NCI-H226 (cell line): ENCODE data around the gene RNASET2.

Experiments
- DNase-seq: peaks from one replicate; pipeline ENCODE4 v3.0.0-alpha.2; 2015

RNASET2 gene

DNA sequence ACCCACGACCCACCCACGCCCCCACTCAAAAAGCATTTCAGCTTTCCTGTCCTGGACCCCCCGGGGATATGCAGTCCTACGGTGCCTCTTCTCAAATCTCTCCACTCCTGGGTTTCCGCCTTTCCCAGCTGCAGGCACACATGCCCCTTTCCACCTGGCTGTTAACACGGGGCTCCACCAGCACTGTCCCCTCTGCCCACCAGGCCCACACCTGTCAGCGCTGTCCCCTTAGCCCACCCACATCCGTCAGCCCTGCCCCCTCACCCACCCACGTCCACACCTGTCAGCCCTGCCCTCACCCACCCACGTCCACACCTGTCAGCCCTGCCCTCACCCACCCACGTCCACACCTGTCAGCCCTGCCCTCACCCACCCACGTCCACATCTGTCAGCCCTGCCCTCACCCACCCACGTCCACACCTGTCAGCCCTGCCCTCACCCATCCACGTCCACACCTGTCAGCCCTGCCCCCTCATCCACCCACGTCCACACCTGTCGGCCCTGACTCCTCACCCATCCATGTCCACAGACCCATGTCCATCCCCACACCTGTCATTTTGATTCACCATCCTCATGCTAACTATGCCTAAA lies 11.6 kb downstream of the RNASET2 start:
- DNase-seq = no peak

DNA sequence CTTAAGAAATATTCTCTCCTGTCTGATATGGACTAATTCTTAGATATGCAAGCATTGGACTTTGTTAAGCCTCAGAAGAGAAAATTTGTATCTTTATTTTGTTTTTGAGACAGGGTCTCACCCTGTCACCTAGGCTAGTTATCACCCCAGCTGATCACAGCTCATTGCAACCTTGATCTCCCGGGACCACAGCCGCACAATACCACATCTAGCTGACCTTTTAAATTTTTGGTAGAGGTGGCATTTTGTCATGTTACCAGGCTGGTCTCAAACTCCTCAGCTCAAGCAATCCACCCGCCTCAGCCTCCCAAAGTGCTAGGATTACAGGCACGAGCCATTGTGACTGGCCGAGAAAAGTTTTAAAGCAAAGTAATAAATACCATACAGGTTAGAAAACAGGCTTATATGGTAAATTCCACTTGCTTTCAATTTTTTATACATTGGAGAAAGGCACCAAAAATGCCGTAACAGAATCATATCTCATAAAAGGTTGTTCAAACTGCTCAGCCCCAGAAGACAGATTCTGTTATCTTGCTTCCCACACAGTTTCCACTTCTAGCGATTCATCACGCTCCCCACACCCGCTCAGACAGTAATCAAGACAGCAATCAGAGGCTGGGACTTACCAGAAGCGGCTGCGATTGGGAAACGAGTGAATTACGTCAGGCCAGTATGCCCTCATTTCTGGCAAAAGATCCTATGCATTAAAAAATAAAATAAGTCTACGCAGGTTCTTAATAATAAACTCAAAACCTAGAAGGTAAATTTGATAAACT lies 13.8 kb downstream of the RNASET2 start:
- DNase-seq = peak; percentile 39

DNA sequence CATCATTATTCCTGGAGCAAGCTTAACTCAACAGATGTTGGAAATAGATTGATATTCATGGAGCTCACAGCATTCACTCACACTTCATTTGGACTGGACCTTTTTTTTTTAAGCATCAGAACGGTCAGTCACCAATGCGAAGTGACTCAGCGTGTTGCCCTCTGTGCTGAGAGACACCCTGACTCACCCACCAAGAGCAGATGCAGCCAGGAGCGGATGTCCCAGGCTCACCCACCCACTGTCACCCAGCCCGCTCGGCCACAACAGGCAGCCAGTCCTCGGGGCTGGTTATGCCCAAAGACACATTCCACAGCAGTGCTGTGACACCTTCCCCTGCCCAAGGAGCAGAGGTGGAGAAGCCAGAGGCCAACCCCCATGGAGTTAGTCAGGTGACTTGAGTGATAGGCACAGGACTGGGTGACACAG lies 15.7 kb downstream of the RNASET2 start:
- DNase-seq = no peak

DNA sequence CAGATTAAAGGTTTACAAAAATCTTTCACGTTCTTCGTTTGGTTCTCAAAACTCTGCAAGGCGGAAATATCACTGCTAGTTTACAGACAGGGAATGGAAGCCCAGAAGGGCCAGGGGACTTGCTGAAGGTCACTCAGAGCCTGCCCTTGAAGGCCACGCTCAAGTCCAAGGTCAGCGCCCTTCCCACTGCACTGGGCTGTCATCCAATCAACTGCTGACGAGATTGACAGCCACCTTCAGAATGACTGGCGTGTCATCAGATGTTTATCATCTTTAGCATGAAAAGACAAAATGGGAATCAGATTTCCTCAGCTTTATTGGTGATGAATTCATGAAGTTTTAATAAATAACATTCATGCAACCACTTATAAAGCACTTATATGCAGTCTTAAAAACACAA lies 16.5 kb downstream of the RNASET2 start:
- DNase-seq = no peak

DNA sequence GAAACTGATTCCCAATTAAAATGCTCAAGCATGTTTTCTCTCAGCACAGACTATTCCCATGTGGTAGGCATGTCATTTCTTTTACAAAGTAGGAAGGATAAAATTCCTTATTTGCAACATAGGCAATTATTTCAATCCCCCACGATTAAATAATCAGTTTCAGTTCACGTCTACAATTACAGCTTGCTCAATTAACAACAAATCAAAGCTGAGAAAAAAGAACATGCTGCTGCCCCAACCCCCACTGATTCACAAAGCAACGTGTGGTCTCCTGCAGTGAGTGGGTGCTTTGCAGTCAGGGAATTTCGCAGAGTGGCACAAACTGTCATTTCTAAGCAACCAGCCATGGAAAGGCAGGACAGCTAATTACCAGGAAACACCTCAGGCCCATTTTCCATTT lies 17.0 kb downstream of the RNASET2 start:
- no peak for DNase-seq

DNA sequence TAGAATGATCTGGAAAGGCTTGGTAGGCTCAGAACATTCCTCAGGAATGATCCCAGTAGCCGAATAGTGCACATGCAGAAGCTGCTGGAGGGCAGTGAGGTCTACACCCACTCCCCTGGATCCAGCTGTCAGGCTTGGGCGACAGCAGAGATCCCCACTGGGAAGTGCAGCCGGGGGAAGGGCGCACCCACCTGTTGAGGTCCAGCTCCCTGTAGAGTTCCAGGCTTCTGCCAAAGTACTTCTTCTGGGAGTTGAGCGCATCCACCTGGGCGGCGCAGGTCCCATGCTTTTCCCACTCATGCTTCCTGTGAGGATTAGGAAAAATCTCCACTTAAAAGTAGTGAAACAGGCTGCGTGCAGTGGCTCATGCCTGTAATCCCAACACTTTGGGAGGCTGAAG lies 17.6 kb downstream of the RNASET2 start:
- DNase-seq = no peak

DNA sequence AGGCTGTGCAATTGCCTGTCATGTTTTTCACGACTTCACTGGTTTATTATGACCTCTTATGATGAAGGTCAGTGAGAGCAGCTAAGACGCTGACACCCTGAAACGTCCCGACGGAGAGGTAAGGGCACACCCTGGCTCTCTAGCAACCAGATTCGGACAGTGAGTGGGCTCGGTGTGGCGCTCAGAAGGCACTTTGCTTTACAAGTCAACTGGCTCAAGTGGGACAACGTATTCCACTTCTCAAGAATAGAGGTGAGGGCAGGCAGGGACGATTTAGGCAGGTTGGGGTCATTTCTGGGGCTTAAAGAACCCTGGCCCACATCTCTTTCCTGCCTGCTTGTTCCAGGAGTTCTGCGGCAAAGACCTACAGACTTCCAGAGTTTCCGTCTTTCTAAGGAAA lies 18.2 kb downstream of the RNASET2 start:
- DNase-seq = no peak

DNA sequence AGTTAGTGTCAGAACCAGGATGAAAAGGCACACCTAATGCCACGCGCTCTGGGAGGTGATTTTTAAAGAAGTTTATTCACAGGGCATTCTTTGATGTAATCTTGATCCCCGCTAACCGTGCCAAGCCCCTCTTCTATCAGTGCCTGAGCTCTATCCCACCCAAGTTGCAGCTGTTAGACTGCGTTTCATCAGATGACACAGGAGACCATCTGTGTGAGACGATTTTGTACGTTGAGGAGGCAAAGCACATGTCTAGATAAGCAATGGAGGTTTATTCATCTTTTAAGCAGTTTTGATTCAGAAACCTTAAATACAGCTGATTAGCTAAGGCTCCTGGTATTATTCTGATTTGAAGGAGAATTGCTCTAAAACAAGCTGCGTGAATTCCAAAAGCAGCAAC lies 18.6 kb downstream of the RNASET2 start:
- no peak for DNase-seq

DNA sequence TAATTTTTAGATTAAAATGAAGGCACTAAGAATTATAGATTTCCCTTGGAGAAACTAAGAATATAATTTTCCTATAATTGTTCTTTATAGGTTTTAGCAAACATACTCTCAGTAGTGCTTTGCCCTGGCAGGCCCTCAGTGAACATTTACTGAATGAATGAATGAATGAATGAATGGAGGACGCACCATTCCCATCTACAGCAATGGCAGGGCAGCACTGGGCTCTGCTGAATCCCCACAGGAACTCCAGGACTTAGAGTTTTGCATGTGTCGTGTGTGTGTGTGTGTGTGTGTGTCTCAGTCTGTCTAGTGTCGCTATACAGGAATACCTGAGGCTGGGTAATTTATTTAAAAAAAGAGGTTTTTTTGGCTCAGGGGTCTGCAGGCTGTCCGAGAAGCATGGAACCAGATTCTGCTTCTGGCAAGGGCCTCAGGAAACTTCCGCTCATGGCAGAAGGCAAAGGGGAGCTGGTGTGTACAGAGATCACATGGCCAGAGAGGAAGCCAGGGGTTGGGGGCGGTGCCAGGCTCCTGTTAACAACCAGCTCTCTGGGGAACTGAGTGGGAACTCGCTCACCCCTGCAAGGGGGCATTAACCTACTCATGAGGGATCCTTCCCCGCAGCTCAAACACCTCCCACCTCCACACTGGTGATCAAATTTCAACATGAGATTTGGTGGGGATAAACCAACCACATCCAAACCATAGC lies 20.1 kb downstream of the RNASET2 start:
- DNase-seq = no peak

DNA sequence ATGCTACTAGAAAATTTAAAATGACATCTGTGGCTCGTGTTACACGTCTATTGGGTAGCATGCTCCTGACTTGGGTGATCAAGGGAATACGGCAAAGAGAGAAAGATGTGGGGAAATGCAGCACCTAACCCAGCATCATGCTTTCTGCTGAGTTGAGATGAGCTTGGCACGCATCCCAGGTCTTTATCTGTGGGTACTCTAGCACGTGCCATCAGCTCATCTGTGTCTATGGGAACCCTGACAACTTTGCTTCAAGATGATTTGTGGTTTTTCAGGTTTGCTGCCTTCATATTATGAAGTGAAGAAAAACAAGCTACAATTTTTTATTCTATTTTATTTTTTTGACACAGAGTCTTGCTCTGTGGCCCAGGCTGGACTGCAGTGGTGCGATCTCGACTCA lies 21.0 kb downstream of the RNASET2 start:
- DNase-seq = peak; percentile 7

DNA sequence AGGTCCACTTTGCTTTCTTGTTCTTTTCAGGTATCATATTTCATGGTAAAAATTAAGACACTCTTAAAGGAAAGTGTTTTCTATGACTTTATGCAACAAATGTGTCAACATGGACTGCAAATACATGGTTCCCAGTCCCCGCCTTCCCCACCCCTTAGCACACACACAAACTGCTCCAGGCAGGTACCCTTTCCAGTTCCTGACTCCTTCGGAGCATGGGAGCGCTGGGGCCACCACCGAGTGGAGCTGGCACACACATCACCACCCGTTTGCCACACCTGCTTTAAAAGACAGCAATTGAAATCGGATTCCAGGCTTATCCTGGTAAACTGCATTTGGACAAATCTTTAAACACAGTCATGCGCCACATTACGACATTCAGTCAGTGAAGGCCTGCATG lies 22.2 kb downstream of the RNASET2 start:
- no peak for DNase-seq

DNA sequence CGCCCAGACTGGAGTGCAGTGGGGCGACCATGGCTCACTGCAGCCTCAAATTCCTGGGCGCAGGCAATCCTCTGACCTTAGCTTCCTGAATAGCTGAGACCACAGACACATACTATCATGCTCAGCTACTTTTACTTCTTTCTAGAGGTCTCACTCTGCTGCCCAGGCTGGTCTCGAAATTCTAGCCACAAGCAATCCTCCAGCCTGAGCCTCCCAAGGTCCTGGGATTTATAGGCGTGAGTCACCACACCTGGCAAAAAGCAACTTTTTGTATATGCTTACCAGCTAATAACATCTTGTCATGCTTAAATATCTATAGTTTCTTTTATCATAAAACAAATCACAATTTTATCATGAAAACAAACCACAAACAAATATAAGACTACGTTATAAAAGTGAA lies 23.0 kb downstream of the RNASET2 start:
- DNase-seq = no peak

DNA sequence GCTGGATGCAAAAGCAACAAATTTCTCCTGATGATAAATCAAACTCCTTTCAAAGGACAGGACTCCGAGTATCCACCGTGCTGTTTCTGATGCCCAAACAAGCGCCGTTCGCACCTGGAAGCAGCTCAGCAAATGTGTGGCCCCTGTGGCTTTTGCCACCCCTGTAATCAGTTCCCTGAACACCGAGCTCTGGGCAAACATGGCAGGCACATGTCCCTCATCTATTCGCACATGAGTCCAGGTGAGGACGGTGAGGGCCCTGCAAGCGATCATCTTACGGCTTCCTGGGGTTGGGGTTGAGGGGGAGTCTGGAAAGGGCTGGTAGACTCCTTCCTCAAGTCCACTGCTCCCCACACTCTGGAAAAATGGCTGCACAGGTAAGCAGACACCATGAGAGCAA lies 23.7 kb downstream of the RNASET2 start:
- DNase-seq = no peak

DNA sequence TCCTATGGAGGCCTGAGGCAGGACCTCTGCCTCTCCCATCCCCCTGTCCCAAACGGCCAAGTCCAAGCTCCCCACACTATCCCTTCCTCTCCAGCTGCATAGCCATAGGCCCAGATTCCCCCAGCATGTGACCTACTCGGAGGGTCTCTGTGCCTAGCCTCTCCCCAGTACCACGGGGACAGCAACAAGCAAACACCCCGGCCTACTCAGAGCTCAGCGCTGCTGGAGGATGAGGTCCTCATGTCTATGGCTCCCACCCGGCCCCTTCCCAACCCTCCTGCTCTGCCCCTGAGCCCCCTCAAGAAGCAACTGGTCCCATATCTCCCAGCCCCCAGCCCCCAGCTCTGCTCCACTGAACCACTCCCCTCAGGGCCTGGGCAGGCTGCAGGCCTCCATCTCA lies 24.2 kb downstream of the RNASET2 start:
- DNase-seq = no peak

DNA sequence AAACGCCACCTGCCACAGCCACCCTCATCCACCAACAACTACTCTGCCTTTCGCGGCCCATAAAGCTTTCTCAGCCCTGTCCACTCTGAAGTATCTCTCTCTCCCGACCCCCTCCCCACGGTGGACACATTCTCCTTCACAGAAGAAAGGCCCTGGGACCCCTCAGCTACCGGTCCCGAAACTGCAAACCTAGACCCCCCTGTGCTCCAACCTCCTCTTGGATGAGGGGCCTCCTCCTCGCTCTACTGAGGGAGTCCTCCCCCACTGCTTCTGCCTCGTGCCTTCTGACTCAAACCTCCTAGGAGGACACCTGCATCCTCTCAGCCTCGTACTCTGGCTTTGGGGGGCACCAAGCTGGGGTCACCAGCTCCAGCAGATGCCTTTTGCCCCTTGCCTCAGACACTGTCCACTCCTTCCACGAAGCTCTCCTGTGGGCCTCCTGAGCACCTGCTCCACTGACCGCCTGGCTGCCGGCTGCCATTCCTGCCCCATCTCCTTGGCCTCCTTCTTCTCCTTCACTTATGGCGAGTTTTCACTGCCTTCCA lies 24.9 kb downstream of the RNASET2 start:
- DNase-seq = no peak

DNA sequence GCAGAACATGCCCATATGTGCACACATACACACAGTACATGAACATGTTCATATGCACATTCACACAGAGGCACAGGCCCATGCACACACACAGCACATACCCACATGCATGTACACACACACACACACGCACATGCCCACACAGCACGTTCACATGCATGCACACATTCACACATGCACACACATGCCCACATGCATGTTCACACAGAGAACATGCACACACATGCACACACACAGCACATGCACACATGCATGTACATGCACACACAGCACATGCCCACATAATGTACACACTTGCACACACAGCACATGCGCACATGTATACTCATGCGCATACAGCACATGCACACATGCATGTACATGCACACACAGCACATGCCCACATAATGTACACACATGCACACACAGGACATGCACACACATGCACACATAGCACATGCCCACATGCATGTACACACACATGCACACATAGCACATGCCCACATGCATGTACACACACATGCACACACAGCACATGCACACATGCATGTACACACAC lies 25.9 kb downstream of the RNASET2 start:
- DNase-seq = no peak

DNA sequence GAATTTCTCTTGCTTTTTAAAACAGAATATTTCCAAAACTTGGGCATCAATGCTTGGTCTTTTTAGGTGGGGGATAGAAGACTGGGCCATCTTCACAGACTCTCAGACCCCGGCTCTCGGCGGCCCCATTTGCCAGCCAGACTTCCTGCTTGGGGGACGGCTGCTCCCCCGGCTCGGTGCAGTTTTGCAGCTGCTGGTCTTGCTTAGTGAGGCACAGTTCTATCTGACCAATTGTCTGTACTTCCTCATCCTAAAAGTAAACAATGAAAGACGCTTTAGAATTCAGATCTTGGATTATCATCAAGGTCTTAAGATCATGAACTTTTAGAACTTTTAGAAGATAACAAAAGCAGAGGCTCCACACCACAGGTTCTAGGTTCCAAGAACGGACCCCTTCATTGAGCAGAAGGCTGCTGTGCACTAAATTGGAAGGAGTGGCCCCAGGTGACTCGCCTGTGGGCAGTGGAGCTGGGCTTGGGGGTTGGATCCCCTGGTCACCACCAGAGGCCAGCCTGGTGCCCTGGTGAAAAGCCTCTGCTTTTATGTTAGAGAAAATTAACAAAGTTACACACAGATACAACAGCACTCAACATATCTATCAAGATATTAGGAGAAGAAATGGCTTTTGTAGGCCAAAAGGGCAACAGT lies 26.7 kb downstream of the RNASET2 start:
- DNase-seq = no peak

DNA sequence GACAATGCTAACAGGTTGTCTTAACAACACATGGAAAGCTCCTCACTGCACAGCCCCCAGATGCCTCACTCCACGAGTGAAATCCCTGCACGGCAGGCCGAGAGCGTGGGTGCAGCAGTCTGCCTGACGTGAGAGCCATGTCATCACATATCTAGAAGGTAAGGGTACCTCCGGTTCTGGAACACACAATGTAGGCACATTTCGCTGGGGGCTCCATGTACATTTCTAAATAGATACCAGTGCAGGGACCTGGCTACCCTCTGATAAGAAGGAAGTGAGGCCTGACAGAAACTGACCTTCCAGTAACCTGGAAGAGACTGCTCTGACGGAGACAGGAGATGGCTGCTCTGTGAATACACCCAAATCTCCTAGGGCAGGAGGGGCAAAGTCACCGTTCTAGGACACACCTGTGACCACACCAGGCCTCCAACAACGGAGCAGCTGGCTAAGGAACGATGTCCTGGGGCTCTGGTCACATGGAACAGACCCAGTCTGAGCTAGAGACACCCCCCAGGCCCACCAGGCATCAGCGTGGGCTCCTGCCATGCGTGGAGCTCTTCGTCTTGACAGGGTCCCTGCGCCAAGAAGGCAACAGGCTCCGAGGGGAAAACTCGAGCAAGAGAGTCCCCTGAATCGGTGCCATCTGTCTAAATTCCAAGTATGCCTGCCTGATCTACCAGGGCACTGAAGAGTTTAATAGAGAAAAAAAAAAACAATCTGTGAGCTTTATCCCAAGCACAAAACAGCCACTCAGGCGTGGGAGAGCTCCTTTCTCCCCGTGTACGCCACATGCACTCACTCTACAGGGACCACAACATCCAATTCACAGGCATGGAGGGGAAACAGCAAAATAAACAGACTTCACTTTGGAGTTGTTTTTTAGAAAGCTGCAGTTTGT lies 27.5 kb downstream of the RNASET2 start:
- no peak for DNase-seq

DNA sequence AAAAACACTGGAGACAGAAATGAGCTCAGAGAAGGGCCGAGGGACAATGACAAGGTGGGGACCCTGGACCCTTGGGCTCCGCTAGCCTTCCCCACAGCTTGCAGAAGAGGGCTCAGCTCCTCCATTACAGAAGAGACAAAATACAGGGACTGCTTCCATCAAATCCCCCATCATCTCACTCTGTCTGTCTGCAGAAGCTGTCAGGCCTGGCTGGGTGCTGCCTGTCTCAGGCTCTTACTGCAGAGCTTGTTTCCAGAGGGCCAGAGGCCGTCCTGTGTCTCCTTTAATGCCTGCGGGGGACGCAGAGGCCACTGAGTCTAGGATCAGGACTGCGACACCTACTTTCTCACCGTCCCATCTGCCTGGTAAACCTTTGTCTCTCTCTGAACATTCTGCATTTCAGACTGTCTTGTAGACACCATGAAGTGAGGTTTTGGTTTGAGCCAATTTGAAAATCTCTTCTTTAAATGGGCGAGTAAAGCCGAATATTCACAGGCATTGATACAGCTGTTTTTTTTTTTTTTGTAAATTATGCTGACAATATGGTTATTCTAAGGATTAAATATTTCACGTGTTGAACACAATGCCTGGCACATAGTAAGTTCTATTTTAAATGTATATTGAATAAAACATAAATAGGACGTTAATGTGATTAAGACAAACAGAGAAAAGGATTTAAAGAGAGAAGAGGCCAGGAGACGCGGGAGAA lies 28.3 kb downstream of the RNASET2 start:
- no peak for DNase-seq

DNA sequence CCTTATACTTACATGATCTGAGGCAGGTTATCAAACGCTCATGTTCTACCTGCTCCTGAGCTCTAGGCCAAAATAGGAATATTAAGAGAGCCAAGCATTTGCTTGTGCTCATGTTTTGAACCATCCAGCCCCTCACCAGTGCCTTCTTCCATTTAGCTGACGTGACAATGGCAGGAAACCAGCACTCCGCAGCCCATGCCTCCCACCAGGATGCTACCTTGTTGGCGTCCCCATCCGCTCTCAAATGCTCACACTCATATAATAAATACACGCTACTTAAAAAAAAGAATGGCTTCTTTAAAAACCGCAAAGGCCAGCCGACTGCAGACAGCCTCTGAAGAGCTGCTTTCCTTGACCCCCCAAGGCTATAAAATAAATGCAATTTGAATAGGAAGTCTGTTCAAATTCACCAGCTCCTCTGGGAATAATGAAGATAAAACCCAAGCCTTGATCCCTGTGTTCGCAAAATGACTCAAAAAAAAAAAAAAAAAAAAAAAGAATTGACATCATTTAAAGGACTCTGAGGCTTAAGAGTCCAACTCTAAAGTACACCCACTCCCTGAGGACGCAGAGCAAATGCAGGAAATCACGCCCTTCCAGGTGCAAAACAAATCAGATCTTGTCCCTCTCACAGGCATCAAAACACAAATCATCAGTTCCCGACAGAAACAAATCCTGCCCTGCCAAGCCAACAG lies 29.0 kb downstream of the RNASET2 start:
- DNase-seq = no peak

DNA sequence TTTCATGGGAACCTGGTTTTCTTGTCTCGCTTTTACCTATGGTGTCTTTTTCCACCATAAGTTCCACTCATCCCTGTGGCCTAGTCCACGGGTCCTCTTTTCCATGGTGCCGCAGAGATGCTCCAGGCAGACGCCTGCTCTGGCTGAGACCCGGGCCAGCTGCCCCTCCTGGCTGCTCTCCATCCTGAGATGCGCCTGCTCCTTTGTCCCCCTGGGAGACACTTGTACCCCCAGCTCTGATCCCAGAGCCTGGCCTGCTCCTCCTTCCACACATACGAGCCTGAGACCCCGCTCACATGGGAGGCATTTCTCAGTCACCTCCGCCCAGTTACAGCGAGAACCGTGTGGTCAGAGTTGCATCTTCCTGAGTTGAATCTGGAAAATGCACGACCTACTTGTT lies 29.6 kb downstream of the RNASET2 start:
- no peak for DNase-seq
